OCI-LY7 (cell line): ENCODE results near the gene LY86. TPM values are rescaled to one million over a fixed set of nuclear protein-coding genes. Genes with fewer than 3 reads are reported as not detected.

Experiments
- BruUV-seq: library from RNA; stranded (reverse); fragments of 400-500 nt; replicated peaks from 2 replicates; lab custom pipeline; 2021; lab: Mats Ljungman, UMichigan
- CTCF ChIA-PET: fragments of 300-600 bp; sonication (Branson Sonifier 250); formaldehyde crosslinking; loops from one replicate; lab custom pipeline; 2022; ENCODE audit warnings: antibody characterized with exemption; ENCODE audit not compliant: unreplicated experiment; lab: Charles Lee
- POLR2A ChIA-PET: fragments of 300-600 bp; sonication (Branson Sonifier 250); formaldehyde crosslinking; loops from one replicate; lab custom pipeline; 2022; ENCODE audit warnings: antibody characterized with exemption; lab: Charles Lee
- DNase-seq: peaks from one replicate; pipeline ENCODE4 v3.0.0-alpha.2; 2015; ENCODE audit warnings: low spot score
- H2AFZ ChIP-seq: fragments of 200-600 bp; sonication (generic), shearing (Covaris generic); 2 replicates; pipeline ENCODE4 v1.6.1; 2014; ENCODE audit warnings: mild to moderate bottlenecking, antibody characterized with exemption, low read length, moderate library complexity
- H3K27ac ChIP-seq: fragments of 200-600 bp; sonication (generic); 2 replicates; pipeline ENCODE4 v1.5.1; 2014; ENCODE audit warnings: mixed run types, low read depth, mild to moderate bottlenecking, moderate library complexity, low read length, inconsistent platforms; ENCODE audit not compliant: poor library complexity, severe bottlenecking
- H3K36me3 ChIP-seq: fragments of 200-600 bp; sonication (generic); 2 replicates; pipeline ENCODE4 v1.6.1; 2014; ENCODE audit warnings: mild to moderate bottlenecking, antibody characterized with exemption, low read length, moderate library complexity, mixed read lengths; ENCODE audit not compliant: insufficient read depth
- H3K4me1 ChIP-seq: fragments of 200-600 bp; sonication (generic); 2 replicates; pipeline ENCODE4 v1.5.1; 2014; ENCODE audit warnings: mild to moderate bottlenecking, low read length; ENCODE audit not compliant: insufficient read depth, poor library complexity, severe bottlenecking
- H3K4me2 ChIP-seq: fragments of 200-600 bp; sonication (generic); 2 replicates; pipeline ENCODE4 v1.6.1; 2014; ENCODE audit warnings: mild to moderate bottlenecking, low read length
- H3K4me3 ChIP-seq: fragments of 200-600 bp; sonication (generic); 2 replicates; pipeline ENCODE4 v1.5.1; 2014; ENCODE audit warnings: mild to moderate bottlenecking, low read depth, low read length; ENCODE audit not compliant: poor library complexity, severe bottlenecking
- H3K79me2 ChIP-seq: fragments of 200-600 bp; sonication (generic); 2 replicates; pipeline ENCODE4 v1.6.1; 2016; ENCODE audit warnings: low read depth, mild to moderate bottlenecking, low read length, moderate library complexity, mixed read lengths; ENCODE audit not compliant: insufficient read depth
- H3K9me2 ChIP-seq: fragments of 200-600 bp; sonication (generic); 2 replicates; pipeline ENCODE4 v1.6.1; 2016; ENCODE audit warnings: mild to moderate bottlenecking, low read length, mixed read lengths; ENCODE audit not compliant: insufficient read depth
- H3K9me3 ChIP-seq: fragments of 200-600 bp; sonication (generic); 2 replicates; pipeline ENCODE4 v1.6.1; 2014; ENCODE audit warnings: mild to moderate bottlenecking, mixed run types, low read length, mixed read lengths
- H4K20me1 ChIP-seq: fragments of 200-600 bp; sonication (generic); 2 replicates; pipeline ENCODE4 v1.6.1; 2014; ENCODE audit warnings: mild to moderate bottlenecking, antibody characterized with exemption, low read length, moderate library complexity, mixed read lengths; ENCODE audit not compliant: insufficient read depth
- CTCF ChIP-seq: fragments of 200-600 bp; sonication (generic); conservative IDR thresholded peaks from 2 replicates; pipeline ENCODE4 v1.5.1; 2014; ENCODE audit warnings: mild to moderate bottlenecking, antibody characterized with exemption, low read length, moderate library complexity, mixed read lengths
- EZH2phosphoT487 ChIP-seq: fragments of 200-600 bp; sonication (generic); IDR thresholded peaks from 2 replicates; pipeline ENCODE4 v1.6.1; 2018; ENCODE audit warnings: low read depth, borderline replicate concordance, mild to moderate bottlenecking, mixed run types, antibody characterized with exemption, low read length, moderate library complexity, mixed read lengths
- intact Hi-C: fragments of 100-400 bp; cut with micrococcal nuclease; formaldehyde crosslinking; loops from one replicate; pipeline ENCODE4 v1.10.0; 2022; ENCODE audit not compliant: unreplicated experiment
- total RNA-seq, 2 experiments: library from RNA; depleted of rRNA in 1 of 2; stranded (reverse); fragments of >200 nt in 1 of 2; shearing (Covaris generic) in 1 of 2; gene quantifications; 2 replicates each; pipeline ENCODE4 v1.2.3, GENCODE V29; 2014 to 2022

LY86 gene
- total RNA-seq, 2 experiments from 2014 or later, result 48.4 to 62.8 TPM

GRCh38 chr6:6586167-6586566 lies 2.4 kb upstream of the LY86 start:
- CTCF ChIA-PET, result interaction anchor here (1.5 kb wide), 1 partner anchor 23 kb away, joined by 6 read pairs; no protein-coding TSS in a partner anchor
- POLR2A ChIA-PET, result interaction anchor here (0.6 to 6.4 kb wide), 6 partner anchors 10 to 73 kb away, joined by 3 to 84 read pairs (median 5); no protein-coding TSS in a partner anchor
- Histone ChIP-seq H3K36me3 (peaks cover 25% of the 10 kb centered on the region), H3K27ac (peak overlapping the region; percentile 96), H4K20me1 (no peaks in the 10 kb centered on the region), H2AFZ (no peak overlapping the region), H3K4me3 (peak overlapping the region; percentile 76), H3K9me3 (no peaks in the 10 kb centered on the region), H3K9me2 (no peaks in the 10 kb centered on the region), H3K4me2 (peak overlapping the region; percentile 99), H3K4me1 (peaks cover 57% of the 10 kb centered on the region), H3K79me2 (peaks cover 68% of the 10 kb centered on the region)
- intact Hi-C loops, result loop anchor here (2.0 to 10.0 kb wide), 6 partner anchors 179 to 1801 kb away; partner anchors contain the start of genes CAGE1, RIOK1 and TXNDC5
- no TSS peak for BruUV-seq
- DNase-seq, result no peak
- TF ChIP-seq CTCF (no peak), EZH2phosphoT487 (no peak)

DNA sequence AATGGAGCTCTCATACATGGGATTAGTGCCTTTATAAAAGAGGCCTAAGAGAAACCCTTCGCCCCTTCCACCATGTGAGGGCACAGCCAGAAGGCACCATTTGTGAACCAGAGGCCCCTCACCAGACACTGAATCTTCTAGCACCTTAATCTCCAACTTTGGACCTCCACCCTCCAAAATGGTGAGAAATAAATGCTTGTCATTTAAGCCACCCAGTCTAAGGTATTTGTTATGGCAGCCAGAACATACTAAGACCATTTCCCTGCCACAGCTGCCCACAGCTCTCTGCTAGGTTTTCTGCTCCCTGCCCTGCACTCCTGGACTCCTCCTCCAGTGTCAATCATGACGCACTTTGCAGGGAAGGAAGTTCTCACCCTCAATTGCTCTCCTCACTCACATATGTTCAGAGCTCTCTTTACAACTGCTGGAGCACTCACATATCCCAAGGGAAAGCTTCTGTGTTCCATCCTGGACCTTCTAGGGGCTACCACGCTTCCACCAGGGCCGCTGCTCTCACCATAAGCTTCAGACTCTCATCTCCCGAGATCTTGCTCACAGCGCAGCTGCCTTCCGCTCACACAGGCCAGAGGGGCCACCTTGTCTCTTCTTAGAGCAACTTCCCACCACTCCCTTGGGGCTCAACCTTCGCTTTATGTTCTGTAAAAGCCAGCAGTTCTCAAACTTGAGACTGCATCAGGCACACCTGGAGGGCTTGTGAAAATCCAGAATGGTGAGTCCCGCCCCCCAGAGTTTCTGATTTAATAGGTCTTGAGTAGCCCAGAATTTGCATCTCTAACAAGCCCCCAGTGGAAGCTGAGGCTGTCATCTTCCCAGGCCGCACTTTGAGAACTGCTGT lies 1.6 kb upstream of the LY86 start:
- TSS peak; percentile 74 for BruUV-seq
- Histone ChIP-seq H4K20me1 (no peaks in the 10 kb centered on the region), H3K79me2 (peaks cover 69% of the 10 kb centered on the region), H3K4me2 (peak overlapping the region; percentile 99), H2AFZ (no peak overlapping the region), H3K9me2 (no peaks in the 10 kb centered on the region), H3K9me3 (no peaks in the 10 kb centered on the region), H3K36me3 (peaks cover 21% of the 10 kb centered on the region), H3K4me3 (peak overlapping the region; percentile 76), H3K27ac (peak overlapping the region; percentile 96), H3K4me1 (peaks cover 64% of the 10 kb centered on the region)
- peak; percentile 97 for DNase-seq
- POLR2A ChIA-PET, result interaction anchor here (0.6 to 6.4 kb wide), 13 partner anchors 11 to 196 kb away, joined by 3 to 84 read pairs (median 3); no protein-coding TSS in a partner anchor
- intact Hi-C loops, result loop anchor here (2.0 to 10.0 kb wide), 6 partner anchors 180 to 1802 kb away; partner anchors contain the start of genes CAGE1, RIOK1 and TXNDC5
- TF ChIP-seq CTCF (no peak), EZH2phosphoT487 (no peak)
- CTCF ChIA-PET, result interaction anchor here (0.6 to 1.5 kb wide), 4 partner anchors 22 to 1394 kb away, joined by 3 to 6 read pairs (median 3); no protein-coding TSS in a partner anchor
